ENCODE data around the gene MRGPRD. TPM values are rescaled to one million over a fixed set of nuclear protein-coding genes. Genes with fewer than 3 reads are reported as not detected.

Gene MRGPRD
- total RNA-seq, 1 donor from 2014 or later, result not detected

- ATAC-seq, result no peak
- DNase-seq (ENCODE audit: low spot score), result no peak
These were observed 7.6 kb downstream of the MRGPRD start for GRCh38 chr11:68973219-68973618.

- ATAC-seq, result no peak
- DNase-seq (ENCODE audit: low spot score), result no peak
These were observed 9.7 kb downstream of the MRGPRD start for GRCh38 chr11:68970921-68971636.

DNA sequence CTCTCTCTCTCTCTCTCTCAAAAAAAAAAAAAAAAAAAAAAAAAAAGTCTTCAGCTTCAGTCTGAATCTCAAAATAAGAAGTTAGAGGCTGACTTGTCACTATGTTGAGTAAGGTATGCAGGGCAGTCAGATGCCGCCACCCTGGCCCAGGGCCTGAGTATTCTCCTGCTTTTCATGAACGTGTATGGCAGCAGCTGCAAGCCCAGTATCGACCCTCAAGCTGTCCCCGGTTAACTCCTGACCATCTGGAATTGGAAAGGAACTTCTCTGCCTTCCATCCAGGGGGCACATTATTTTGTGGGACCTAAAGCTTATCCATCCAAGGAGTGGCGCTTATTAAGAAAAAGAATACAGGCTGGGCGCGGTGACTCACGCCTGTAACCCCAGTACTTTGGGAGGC lies 11.4 kb downstream of the MRGPRD start:
- ATAC-seq, result no peak

GRCh38 chr11:68968306-68969250 lies 12.2 kb downstream of the MRGPRD start:
- ATAC-seq, result no peak
- DNase-seq (ENCODE audit: low spot score), result no peak

More for the DNA sequence above, 11.4 kb downstream of the MRGPRD start:
- DNase-seq (ENCODE audit: low spot score), result no peak

DNA sequence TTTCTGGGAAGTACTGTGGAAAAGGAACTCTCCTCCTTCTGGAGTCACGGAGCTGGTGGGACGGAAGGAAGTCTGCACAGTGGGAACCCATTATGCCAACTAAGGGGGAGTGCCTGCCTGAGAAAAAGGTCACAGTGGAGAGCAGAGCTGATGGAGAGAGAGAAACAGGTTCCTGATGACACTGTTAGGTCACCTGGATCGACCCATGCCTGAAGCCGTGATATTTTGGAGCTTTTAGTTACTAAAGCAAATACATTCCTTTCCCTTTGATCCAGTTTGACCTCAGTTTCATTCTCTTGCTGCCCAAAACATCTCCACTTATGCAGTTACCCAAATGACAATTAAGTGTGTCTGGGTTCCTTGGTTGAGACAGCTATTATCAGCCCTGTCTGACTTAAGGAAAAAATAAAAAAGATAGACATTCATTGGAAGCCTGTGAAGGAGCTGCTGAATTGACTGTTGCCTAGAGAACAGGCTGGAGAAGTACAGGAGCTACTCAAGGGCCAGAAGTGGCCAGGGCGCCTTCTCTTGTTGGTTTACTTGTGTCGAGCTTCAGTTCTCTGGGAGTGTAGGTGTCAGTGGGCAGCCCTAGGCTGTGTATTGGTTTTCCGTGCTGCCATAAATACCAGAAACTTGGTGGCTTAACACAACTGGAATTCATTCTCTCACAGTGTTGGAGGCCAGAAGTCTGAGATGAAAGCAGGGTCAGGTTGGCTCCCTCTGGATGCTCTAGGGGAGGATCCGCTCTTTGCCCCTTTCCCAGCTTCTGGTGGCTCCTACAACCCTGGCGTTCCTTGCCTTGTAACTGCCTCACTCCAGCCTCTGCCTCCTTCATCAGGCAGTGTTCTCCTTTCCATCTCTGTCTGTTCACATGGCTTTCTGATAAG lies 13.6 kb downstream of the MRGPRD start:
- DNase-seq (ENCODE audit: low spot score), result no peak
- ATAC-seq, result no peak

- DNase-seq (ENCODE audit: low spot score) (no peak), ATAC-seq (no peak)
These were observed 14.6 kb downstream of the MRGPRD start for GRCh38 chr11:68965901-68966853.

GRCh38 chr11:68963779-68964178 lies 17.0 kb downstream of the MRGPRD start:
- no peak for DNase-seq (ENCODE audit: low spot score)

GRCh38 chr11:68962527-68963250 lies 18.1 kb downstream of the MRGPRD start:
- DNase-seq (ENCODE audit: low spot score) (no peak), ATAC-seq (peak; percentile 65)

More at GRCh38 chr11:68963779-68964178, 17.0 kb downstream of the MRGPRD start:
- ATAC-seq, result peak; percentile 49

- no peak for ATAC-seq
- no peak for DNase-seq (ENCODE audit: low spot score)
These were observed 19.5 kb downstream of the MRGPRD start for GRCh38 chr11:68961245-68961644.

DNA sequence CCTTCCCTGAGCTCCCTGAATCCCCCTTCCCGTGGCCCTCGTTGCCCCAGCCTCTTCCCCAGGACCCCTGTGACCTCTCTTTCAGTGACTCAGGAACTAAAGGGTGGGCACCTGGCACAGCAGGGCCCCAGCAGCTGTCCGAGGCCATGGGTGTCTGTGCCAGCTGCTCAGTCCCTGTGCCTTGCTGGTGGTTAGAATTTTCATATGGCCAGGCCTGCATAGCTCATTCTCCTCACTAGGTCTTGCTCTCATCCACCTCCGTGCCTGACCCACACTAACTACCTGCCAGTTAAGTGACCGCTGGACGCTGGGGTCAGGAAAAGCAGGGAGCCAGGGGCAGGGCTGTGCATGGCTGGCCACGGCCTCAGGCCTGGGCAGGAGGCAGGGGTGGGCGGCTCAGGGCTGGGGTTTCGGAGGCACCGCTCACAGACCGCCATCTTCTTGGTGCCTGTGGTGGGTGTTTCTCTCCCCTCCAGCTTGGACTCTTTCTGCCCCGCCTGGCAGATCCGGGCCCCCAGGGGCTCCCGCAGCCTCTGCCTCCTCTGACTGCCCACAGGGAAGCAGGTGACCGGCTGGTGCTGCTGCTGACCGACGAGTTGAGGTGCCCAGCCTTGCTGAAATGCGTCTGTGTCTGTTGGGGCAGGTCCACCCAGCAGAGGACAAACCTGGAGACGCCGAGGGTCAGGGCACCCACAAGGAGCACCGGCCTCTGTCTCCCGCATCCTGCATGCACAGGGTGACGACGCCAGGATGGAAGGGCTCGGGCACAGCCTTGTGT lies 20.3 kb downstream of the MRGPRD start:
- ATAC-seq (no peak), DNase-seq (ENCODE audit: low spot score) (no peak)

GRCh38 chr11:68959465-68960293 lies 21.1 kb downstream of the MRGPRD start:
- ATAC-seq (no peak), DNase-seq (ENCODE audit: low spot score) (no peak)

- DNase-seq (ENCODE audit: low spot score) (no peak), ATAC-seq (no peak)
These were observed 22.6 kb downstream of the MRGPRD start for GRCh38 chr11:68958211-68958610.

DNA sequence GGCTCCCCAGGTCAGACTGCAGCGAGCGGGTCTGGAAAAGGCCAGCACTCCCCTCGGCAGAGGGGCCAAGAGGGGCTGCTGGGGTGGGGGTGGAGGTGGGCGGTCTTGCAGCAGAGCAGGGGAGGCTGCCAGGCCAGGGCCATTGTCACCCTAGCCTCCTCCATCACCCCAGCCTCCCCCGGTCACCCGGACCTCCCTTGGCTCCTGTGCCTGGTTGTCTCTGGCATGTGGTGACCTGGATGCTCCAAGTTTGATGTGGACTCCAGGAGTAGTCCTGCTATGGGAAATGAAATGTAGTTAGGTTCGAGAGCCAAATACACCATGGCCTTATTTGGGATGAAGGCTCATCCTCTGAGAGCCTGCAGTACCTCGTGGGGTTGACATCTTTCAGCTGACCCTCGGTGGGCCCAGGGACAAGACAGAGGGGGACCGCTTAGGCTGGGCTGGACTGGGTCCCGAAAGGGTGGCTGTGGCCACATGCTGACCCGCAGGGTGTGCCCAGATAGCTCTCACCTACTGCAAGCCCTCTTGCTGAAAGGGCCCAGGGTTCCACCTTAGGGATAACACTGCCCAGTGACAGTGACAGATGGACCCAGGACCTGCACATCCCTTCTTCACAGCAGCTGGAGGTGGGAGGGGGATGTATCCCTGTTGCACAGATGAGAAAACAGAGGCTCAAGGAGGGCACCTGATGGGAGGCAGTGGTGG lies 24.1 kb downstream of the MRGPRD start:
- DNase-seq (ENCODE audit: low spot score), result no peak
- ATAC-seq, result no peak

DNA sequence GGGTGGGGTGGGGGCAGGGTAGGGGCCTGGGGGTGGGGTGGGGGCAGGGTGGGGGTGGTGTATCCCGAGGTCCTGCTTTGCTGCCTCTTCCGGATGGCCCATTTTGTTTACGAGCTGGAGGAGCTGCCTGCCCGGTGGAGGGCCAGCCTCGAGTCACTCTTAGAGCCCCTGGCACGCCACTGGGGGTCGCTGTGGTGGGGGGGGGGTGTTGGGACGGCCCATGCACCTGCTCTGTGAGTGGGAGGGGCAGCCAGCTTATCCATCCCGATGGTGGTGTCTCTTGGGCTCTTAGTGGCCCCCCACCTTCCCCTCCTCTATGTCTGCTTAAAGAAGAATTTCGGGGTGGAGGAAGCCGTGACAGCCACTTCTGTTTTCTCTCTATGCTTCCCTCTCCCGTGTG lies 24.6 kb downstream of the MRGPRD start:
- peak; percentile 23 for ATAC-seq
- DNase-seq (ENCODE audit: low spot score), result no peak

- no peak for DNase-seq (ENCODE audit: low spot score)
- no peak for ATAC-seq
These were observed 25.2 kb downstream of the MRGPRD start for GRCh38 chr11:68955607-68955958.

DNA sequence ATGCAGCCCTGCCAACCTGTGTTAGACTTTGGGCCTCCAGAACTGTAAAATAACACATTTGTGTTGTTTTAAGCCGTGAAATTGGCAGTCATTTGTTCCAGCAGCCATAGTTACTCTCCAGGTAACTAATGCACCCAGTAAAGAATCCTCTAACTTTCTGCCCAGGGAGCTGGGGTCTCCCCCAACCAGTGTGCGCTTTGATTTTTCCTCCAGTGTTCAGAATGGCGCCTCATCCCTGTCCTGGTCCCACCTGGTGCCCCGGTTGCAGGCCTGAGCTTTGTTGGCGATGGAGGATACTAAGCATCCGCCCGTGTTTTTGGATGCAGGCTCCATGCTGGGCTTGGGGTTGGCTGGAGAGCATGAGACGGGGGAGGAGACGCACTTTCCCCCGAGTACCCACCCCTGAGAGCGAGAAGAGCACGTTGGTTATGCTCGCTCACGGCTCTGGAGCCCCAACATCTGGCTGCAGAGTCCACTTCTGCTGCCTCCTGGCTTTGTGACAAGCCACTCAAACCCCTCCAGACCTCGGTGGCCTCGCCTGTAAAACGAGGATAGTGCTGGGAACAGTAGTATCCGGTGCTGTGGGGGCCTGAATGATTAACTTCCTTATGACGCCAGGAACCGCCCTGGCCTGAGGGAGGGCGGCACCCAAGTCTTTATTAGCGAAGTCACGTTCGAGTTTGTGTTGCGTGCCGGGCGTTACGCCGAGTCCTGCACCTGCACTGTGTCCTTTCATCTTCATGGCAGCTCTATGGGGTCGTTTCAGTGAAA lies 25.8 kb downstream of the MRGPRD start:
- ATAC-seq (peak; percentile 47), DNase-seq (ENCODE audit: low spot score) (no peak)

Measured in left lobe of liver (tissue), 2 donors.